ENCODE results near the gene LTBP1. TPM values are rescaled to one million over a fixed set of nuclear protein-coding genes. Genes with fewer than 3 reads are reported as not detected.

Gene LTBP1
- total and polyA plus RNA-seq, 7 experiments from 2014 or later: 0.29 to 2.1 TPM; not detected in 5

- Histone ChIP-seq H3K36me3 (ENCODE audit: control insufficient read depth in 2 of 3, insufficient read depth in 3 of 3, low read length in 3 of 3) (no peaks in the 10 kb centered on the region), H3K4me1 (ENCODE audit: control insufficient read depth in 2 of 2, insufficient read depth in 2 of 2, low read length in 2 of 2) (no peaks in the 10 kb centered on the region), H3K27me3 (ENCODE audit: control insufficient read depth in 2 of 2, insufficient read depth in 2 of 2, low read length in 2 of 2) (no peaks in the 10 kb centered on the region), H3K9me3 (ENCODE audit: control insufficient read depth in 2 of 3, low read length in 3 of 3) (no peaks in the 10 kb centered on the region), H3K4me3 (ENCODE audit: low read length) (no peak overlapping the region), H3K27ac (ENCODE audit: low read depth, low read length) (no peak overlapping the region)
- H3K36me3 Mint-ChIP-seq: no peaks in the 10 kb centered on the region
- ATAC-seq: no peak
- peaks cover 0 to 5% (median 0%) of the 10 kb centered on the region in 11 donors for H3K9me3 Mint-ChIP-seq
- ChIA-PET POLR2A (no interaction called here), CTCF (no interaction called here)
- H3K27ac Mint-ChIP-seq: no peak overlapping the region
- H3K4me1 Mint-ChIP-seq: peaks cover 0 to 3% (median 0%) of the 10 kb centered on the region in 7 donors
- peaks cover 12 to 41% (median 31%) of the 10 kb centered on the region in 5 donors for H3K27me3 Mint-ChIP-seq
- intact Hi-C loops (cut with micrococcal nuclease): no loop called here
- no peak overlapping the region for H3K4me3 Mint-ChIP-seq
- no peak for DNase-seq
Observed at GRCh38 chr2:32922501-32922900, 24.3 kb upstream of the LTBP1 start.

GRCh38 chr2:32923109-32923508 lies 23.6 kb upstream of the LTBP1 start:
- Mint-ChIP-seq H3K4me3 (no peak overlapping the region), H3K27ac (no peak overlapping the region), H3K4me1 (peaks cover 0 to 5% (median 0%) of the 10 kb centered on the region in 7 donors), H3K27me3 (peaks cover 16 to 47% (median 34%) of the 10 kb centered on the region in 5 donors), H3K36me3 (no peaks in the 10 kb centered on the region), H3K9me3 (peaks cover 0 to 5% (median 0%) of the 10 kb centered on the region in 11 donors)
- Histone ChIP-seq H3K36me3 (ENCODE audit: control insufficient read depth in 2 of 3, insufficient read depth in 3 of 3, low read length in 3 of 3) (no peaks in the 10 kb centered on the region), H3K27me3 (ENCODE audit: control insufficient read depth in 2 of 2, insufficient read depth in 2 of 2, low read length in 2 of 2) (no peaks in the 10 kb centered on the region), H3K9me3 (ENCODE audit: control insufficient read depth in 2 of 3, low read length in 3 of 3) (no peaks in the 10 kb centered on the region), H3K4me3 (ENCODE audit: low read length) (no peak overlapping the region), H3K4me1 (ENCODE audit: control insufficient read depth in 2 of 2, insufficient read depth in 2 of 2, low read length in 2 of 2) (no peaks in the 10 kb centered on the region), H3K27ac (ENCODE audit: low read depth, low read length) (no peak overlapping the region)
- DNase-seq: no peak
- intact Hi-C loops (cut with micrococcal nuclease): no loop called here
- POLR2A ChIA-PET: no interaction called here
- CTCF ChIA-PET: no interaction called here
- no peak for ATAC-seq

DNA sequence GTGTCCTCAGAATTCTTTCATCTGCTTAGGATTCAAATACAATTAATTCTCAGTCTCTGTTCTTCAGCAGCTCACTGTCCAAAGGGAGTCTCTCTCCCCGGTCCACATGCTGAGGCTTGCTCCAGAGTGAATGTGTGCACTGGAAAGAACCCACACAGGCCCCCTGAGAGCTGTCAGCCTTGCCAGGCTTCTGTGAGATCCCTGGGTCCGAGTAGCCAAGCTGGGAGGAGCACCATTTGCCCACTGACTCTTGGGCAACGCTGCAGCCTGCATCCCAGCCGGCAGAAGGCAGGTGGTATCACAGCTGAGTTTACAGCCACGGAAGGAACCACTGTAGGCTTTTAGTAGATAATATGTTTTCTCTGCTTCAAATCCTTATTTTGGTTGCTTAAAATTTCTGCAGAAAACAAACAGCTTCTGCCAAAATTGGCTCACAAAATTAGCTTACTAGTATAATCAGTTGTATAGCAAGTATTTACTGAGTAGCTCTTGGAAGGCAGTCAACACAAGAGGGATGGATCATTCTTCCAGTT lies 21.4 kb upstream of the LTBP1 start:
- Histone ChIP-seq H3K4me1 (ENCODE audit: control insufficient read depth in 2 of 2, insufficient read depth in 2 of 2, low read length in 2 of 2) (no peaks in the 10 kb centered on the region), H3K9me3 (ENCODE audit: control insufficient read depth in 2 of 3, low read length in 3 of 3) (no peaks in the 10 kb centered on the region), H3K27ac (ENCODE audit: low read depth, low read length) (no peak overlapping the region), H3K27me3 (ENCODE audit: control insufficient read depth in 2 of 2, insufficient read depth in 2 of 2, low read length in 2 of 2) (no peaks in the 10 kb centered on the region), H3K36me3 (ENCODE audit: control insufficient read depth in 2 of 3, insufficient read depth in 3 of 3, low read length in 3 of 3) (no peaks in the 10 kb centered on the region), H3K4me3 (ENCODE audit: low read length) (no peak overlapping the region)
- Mint-ChIP-seq H3K4me1 (peaks cover 0 to 7% (median 0%) of the 10 kb centered on the region in 7 donors), H3K27me3 (peaks cover 22 to 51% (median 32%) of the 10 kb centered on the region in 5 donors), H3K36me3 (no peaks in the 10 kb centered on the region), H3K27ac (no peak overlapping the region), H3K4me3 (no peak overlapping the region), H3K9me3 (peaks cover 0 to 5% (median 0%) of the 10 kb centered on the region in 11 donors)
- no peak for DNase-seq
- intact Hi-C loops (cut with micrococcal nuclease): no loop called here
- ChIA-PET POLR2A (no interaction called here), CTCF (no interaction called here)
- no peak for ATAC-seq

DNA sequence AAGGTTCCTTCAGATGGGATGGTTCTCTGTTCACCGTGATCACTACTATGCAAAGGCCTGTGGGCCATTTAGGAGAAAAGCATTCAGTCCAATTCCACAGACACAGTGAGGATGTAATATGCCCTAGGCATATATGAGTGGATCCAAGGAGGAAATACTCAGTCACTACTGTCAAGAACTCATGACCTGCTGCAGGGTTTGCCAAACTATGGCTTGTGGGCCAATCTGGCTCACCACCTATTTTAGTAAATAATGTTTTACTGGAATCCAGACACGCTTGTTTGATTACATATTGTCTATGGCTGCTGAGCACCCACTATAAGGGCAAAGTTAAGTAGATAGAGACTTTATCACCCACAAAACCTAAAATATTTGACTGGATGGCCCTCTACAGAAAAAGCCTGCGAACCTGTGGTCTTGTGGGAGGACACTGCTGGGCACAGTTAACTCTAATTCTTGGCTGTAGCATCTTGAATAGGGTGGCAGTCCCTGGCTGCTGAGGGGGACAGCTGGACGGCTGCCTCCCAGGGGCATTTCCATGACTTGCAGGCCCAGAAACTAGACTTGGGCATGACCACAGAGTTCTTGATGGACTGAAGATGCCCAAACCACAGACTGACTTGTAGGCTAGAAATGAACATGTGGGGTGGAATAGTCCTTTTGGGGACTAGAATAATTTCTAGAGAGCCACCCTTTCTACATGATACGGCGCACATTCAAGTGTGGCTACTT lies 20.6 kb upstream of the LTBP1 start:
- CTCF ChIA-PET: no interaction called here
- DNase-seq: no peak
- Histone ChIP-seq H3K9me3 (ENCODE audit: control insufficient read depth in 2 of 3, low read length in 3 of 3) (no peaks in the 10 kb centered on the region), H3K27ac (ENCODE audit: low read depth, low read length) (no peak overlapping the region), H3K4me3 (ENCODE audit: low read length) (no peak overlapping the region), H3K27me3 (ENCODE audit: control insufficient read depth in 2 of 2, insufficient read depth in 2 of 2, low read length in 2 of 2) (no peaks in the 10 kb centered on the region), H3K4me1 (ENCODE audit: control insufficient read depth in 2 of 2, insufficient read depth in 2 of 2, low read length in 2 of 2) (no peaks in the 10 kb centered on the region), H3K36me3 (ENCODE audit: control insufficient read depth in 2 of 3, insufficient read depth in 3 of 3, low read length in 3 of 3) (no peaks in the 10 kb centered on the region)
- Mint-ChIP-seq H3K36me3 (no peaks in the 10 kb centered on the region), H3K9me3 (peaks cover 0 to 5% (median 0%) of the 10 kb centered on the region in 11 donors), H3K27ac (no peak overlapping the region), H3K27me3 (peaks cover 22 to 51% (median 29%) of the 10 kb centered on the region in 5 donors), H3K4me1 (peaks cover 0 to 7% (median 0%) of the 10 kb centered on the region in 7 donors), H3K4me3 (no peak overlapping the region)
- intact Hi-C loops (cut with micrococcal nuclease): no loop called here
- POLR2A ChIA-PET: no interaction called here
- ATAC-seq: no peak

GRCh38 chr2:32926708-32927084 lies 20.1 kb upstream of the LTBP1 start:
- CTCF ChIA-PET: no interaction called here
- Histone ChIP-seq H3K36me3 (ENCODE audit: control insufficient read depth in 2 of 3, insufficient read depth in 3 of 3, low read length in 3 of 3) (no peaks in the 10 kb centered on the region), H3K4me1 (ENCODE audit: control insufficient read depth in 2 of 2, insufficient read depth in 2 of 2, low read length in 2 of 2) (no peaks in the 10 kb centered on the region), H3K27me3 (ENCODE audit: control insufficient read depth in 2 of 2, insufficient read depth in 2 of 2, low read length in 2 of 2) (no peaks in the 10 kb centered on the region), H3K4me3 (ENCODE audit: low read length) (no peak overlapping the region), H3K9me3 (ENCODE audit: control insufficient read depth in 2 of 3, low read length in 3 of 3) (no peaks in the 10 kb centered on the region), H3K27ac (ENCODE audit: low read depth, low read length) (no peak overlapping the region)
- ATAC-seq: no peak
- Mint-ChIP-seq H3K4me1 (peaks cover 0 to 7% (median 0%) of the 10 kb centered on the region in 7 donors), H3K27me3 (peaks cover 22 to 47% (median 27%) of the 10 kb centered on the region in 5 donors), H3K9me3 (peaks cover 0 to 3% (median 0%) of the 10 kb centered on the region in 11 donors), H3K4me3 (no peak overlapping the region), H3K36me3 (no peaks in the 10 kb centered on the region), H3K27ac (peak overlapping the region in 1 of 9 donors; percentile 53)
- intact Hi-C loops (cut with micrococcal nuclease): no loop called here
- no peak for DNase-seq
- POLR2A ChIA-PET: no interaction called here

- no peaks in the 10 kb centered on the region for H3K4me1 ChIP-seq (ENCODE audit: control insufficient read depth in 2 of 2, insufficient read depth in 2 of 2, low read length in 2 of 2)
- H3K27me3 ChIP-seq (ENCODE audit: control insufficient read depth in 2 of 2, insufficient read depth in 2 of 2, low read length in 2 of 2): no peaks in the 10 kb centered on the region
- H3K4me3 Mint-ChIP-seq: no peak overlapping the region
- no peaks in the 10 kb centered on the region for H3K36me3 ChIP-seq (ENCODE audit: control insufficient read depth in 2 of 3, insufficient read depth in 3 of 3, low read length in 3 of 3)
- H3K27ac Mint-ChIP-seq: no peak overlapping the region
- H3K27me3 Mint-ChIP-seq: peaks cover 15 to 28% (median 20%) of the 10 kb centered on the region in 5 donors
- no peak overlapping the region for H3K4me3 ChIP-seq (ENCODE audit: low read length)
- no peaks in the 10 kb centered on the region for H3K9me3 ChIP-seq (ENCODE audit: control insufficient read depth in 2 of 3, low read length in 3 of 3)
- H3K4me1 Mint-ChIP-seq: peaks cover 0 to 7% (median 0%) of the 10 kb centered on the region in 7 donors
- intact Hi-C loops (cut with micrococcal nuclease): no loop called here
- no peak for ATAC-seq
- CTCF ChIA-PET: no interaction called here
- H3K27ac ChIP-seq (ENCODE audit: low read depth, low read length): no peak overlapping the region
- peaks cover 0 to 4% (median 0%) of the 10 kb centered on the region in 11 donors for H3K9me3 Mint-ChIP-seq
- POLR2A ChIA-PET: no interaction called here
- no peak for DNase-seq
- H3K36me3 Mint-ChIP-seq: no peaks in the 10 kb centered on the region
Observed at GRCh38 chr2:32930436-32930835, 16.3 kb upstream of the LTBP1 start.

GRCh38 chr2:32931519-32931918 lies 15.2 kb upstream of the LTBP1 start:
- DNase-seq (no peak), ATAC-seq (no peak)
- Histone ChIP-seq H3K36me3 (ENCODE audit: control insufficient read depth in 2 of 3, insufficient read depth in 3 of 3, low read length in 3 of 3) (no peaks in the 10 kb centered on the region), H3K27me3 (ENCODE audit: control insufficient read depth in 2 of 2, insufficient read depth in 2 of 2, low read length in 2 of 2) (no peaks in the 10 kb centered on the region), H3K27ac (ENCODE audit: low read depth, low read length) (no peak overlapping the region), H3K4me3 (ENCODE audit: low read length) (no peak overlapping the region), H3K9me3 (ENCODE audit: control insufficient read depth in 2 of 3, low read length in 3 of 3) (no peaks in the 10 kb centered on the region), H3K4me1 (ENCODE audit: control insufficient read depth in 2 of 2, insufficient read depth in 2 of 2, low read length in 2 of 2) (no peaks in the 10 kb centered on the region)
- Mint-ChIP-seq H3K27ac (no peak overlapping the region), H3K27me3 (peaks cover 13 to 31% (median 23%) of the 10 kb centered on the region in 5 donors), H3K36me3 (no peaks in the 10 kb centered on the region), H3K4me3 (no peak overlapping the region), H3K4me1 (peaks cover 0 to 7% (median 0%) of the 10 kb centered on the region in 7 donors), H3K9me3 (peaks cover 0 to 4% (median 0%) of the 10 kb centered on the region in 11 donors)
- intact Hi-C loops (cut with micrococcal nuclease): no loop called here
- ChIA-PET CTCF (no interaction called here), POLR2A (no interaction called here)

Measured in naive thymus-derived CD4-positive, alpha-beta T cell (primary cell).